SK-N-MC (cell line): Measurements from ENCODE around the gene ZBTB20.

ENCODE experiments used
- EZH2 ChIP-seq: fragments of 200-600 bp; sonication (generic); IDR thresholded peaks from one replicate; pipeline ENCODE4 v1.6.1; 2017; ENCODE audit warnings: antibody characterized with exemption
- POLR2AphosphoS5 ChIP-seq: IDR thresholded peaks from 2 replicates; pipeline ENCODE4 v1.6.1; 2012; ENCODE audit warnings: mild to moderate bottlenecking, low read depth, low read length, borderline replicate concordance

GRCh38 chr3:114484919-114485318, 662.2 kb downstream of the ZBTB20 start:
- TF ChIP-seq EZH2 = no peak
- no peak for TF ChIP-seq POLR2AphosphoS5
